ENCODE data around the gene PRPSAP1.

Gene PRPSAP1

DNA sequence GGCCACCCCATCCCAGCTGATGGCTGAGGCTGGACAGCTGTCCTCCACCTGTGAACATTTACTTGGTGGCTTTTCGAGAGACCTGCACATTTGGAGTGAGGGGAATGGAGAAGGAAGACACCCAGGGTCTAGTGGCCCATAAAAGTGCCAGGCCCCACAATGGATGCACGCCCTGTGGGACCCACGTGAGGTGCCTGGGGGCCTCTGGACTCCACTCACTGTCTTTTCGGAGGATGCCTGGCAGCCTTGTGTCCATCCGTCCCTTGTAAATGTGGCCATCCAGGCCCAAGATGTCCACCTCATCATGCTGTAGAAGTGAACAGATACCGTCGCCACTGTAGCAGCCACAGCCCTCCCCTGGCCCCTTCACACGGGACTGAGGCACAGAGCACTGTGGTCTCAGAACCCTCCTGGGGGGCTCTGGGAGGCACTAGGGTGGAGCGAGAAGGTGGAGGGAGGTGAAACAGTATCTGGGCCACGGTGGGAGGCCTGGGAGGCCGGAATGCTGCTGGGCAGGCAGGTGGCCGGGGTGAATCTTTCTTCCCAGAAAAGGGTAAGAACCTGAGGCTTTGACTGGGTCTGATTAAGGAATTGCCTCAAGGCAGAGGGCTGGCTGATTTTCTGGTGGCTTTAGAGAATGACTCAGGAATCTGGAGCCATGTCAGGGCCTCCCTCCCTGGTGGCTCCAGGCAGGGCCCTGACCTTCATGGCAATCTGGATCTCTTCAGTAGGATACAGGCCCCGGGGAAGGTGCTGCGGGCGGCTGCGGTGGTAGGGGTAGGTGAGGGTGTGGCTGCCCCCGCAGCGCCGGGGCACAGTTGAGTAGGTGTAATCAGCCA is 77.0 kb downstream of the PRPSAP1 start:
- DNase-seq: no peak

DNA sequence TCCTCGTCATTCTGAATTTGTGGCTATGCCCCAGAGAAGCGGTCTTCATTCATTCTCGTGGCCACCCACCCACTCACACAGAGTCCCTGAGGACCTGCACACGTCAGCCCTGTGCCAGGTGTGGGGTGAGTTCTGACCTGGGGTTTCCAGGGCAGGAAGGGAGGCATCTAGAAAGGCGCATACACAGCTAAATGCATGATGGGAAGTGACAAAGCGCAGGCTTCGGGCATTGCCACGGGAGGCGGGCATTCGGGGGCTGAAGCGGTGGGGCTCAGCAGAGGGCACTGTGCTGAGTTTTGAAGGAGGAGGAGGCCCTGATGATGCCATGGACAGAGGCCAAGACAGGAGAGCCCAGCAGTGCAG is 77.7 kb downstream of the PRPSAP1 start:
- DNase-seq: no peak

GRCh38 chr17:76275382-76276068 is 78.2 kb downstream of the PRPSAP1 start:
- no peak for DNase-seq

DNA sequence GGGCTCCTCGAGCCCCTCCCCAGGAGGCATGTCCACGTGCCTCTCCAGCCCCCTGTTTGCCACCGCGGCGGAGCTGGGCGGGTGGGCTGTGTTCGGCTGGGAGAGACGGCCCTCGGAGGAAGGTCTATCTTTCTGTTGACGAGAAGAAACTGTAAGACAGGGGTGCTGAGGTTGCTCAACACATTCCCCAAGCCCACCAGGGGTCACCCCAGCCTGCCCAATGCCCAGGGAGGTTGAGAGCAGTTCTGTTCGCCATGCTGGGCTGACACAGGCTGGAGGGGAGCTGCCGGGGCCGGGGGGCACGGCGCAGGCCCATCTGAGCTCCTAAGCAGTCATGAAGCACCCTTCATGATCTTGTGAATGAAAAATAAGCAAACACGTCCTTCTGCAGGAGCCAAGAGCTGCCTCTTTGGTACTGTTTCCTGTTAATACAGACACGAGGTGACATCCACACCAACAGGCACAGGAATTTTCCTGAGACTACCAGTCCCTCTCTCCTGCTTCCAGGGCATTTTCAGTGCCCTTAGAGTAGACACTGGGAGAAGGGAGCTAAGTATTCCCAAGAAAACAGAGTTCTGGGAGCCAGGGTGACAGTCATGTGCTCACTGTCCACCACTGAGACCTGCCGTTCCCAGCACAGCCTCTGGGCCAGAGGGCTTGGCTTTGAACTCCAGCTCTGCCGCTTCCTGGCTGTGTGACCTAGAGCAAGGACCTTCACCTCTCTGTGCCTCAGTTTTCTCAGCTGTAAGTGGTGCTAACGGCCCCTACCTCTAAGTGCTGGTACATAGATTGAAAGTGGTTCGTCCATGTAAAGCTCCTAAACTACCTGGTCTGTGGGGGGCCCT is 79.4 kb downstream of the PRPSAP1 start:
- no peak for DNase-seq

- DNase-seq: no peak
Observed at GRCh38 chr17:76273445-76274111, 80.1 kb downstream of the PRPSAP1 start.

DNA sequence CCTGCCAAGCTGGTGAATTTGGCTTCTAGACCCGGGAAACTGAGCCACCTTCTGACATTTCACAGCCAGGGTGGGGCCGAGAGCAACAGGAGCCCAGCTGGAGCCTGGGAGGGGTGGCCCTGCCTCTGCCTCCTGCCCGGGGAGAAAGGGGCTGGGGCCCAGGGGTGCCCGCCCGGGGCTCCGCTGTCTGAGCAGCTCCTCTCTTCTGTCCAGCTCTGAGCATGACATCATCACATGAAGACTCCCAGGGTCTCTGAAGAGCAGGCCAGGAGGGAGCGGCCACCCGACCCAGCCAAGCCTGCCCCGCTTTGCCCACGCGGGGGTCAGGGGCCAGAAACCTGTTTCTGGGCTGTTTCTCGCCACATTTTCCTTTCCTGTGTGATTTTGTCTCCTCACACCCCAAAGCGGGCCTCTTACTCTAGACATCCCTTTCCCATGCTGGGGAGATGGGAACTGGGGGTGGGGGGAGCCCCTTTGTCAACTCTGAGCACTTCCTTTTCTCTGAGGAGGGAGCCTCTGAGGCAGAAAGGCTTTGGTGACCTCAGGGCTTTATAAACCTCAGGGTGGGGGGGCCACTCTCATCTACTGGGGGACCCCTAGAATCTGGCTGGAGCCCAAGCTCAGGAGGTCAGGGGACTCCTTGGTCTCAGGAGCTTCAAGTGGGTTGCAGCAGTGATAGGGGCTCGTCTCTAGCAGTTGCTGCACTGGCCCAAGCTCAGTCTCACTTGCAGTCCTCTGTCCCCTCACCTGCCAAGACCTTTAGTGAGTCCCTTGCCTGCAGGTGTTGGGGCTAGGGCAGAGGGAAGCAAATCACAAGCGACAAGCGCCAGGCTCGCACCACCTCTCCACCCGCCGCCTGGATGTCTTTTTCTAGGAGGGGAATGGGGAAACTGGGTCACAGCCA is 80.9 kb downstream of the PRPSAP1 start:
- peak; percentile 56 for DNase-seq

GRCh38 chr17:76271669-76272540 is 81.8 kb downstream of the PRPSAP1 start:
- peak; percentile 81 for DNase-seq

GRCh38 chr17:76270770-76271668 is 82.7 kb downstream of the PRPSAP1 start:
- peak; percentile 43 for DNase-seq

- DNase-seq: no peak
Observed at GRCh38 chr17:76270127-76270592, 83.6 kb downstream of the PRPSAP1 start.

DNA sequence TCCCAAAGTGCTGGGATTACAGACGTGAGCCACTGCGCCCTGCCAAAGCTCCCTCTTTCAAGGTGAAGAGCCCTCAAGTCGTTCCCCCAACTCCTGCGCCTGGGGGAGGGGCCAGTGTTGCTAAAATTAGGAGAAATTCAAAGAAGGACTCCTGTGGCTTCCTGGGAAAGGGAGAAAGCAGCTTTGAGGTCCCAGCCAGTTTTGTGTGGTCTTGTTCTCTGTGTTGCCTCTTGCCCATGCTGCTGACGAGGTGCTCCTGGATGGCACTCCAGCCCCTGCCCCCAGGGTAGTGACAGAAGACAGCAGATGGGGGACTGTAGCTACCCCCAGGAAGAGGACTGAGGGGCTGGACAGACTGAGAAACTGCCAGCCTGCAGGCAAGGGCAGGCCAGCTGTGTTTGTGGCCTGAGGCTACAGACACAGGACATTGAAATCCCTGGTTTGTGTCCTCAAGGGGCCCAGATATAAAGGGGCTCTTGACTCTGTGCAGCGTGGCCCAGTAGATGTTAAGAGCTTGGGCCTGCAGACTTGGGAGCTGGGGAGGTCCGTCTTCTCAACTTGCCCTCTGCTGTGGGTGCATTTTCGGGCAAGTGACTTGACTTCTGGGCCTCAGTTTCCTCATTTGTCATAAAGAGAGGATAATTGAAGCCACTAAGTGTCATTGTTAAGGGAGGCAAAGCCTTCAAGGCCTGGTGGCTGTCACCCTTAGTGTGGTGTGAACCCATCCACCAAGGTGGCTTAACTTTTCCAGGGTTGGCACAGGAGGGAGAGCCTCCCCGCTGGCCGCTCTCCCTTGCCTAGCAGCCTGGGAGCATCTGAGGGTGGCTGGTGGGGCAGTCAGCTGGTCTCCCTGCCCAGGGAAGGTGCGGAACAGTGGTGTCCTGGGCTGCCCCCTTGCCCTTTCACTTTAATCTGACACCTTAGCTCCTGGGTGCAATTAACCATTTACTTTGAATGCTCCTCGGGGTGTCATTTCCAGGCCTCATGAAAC is 84.4 kb downstream of the PRPSAP1 start:
- no peak for DNase-seq

DNA sequence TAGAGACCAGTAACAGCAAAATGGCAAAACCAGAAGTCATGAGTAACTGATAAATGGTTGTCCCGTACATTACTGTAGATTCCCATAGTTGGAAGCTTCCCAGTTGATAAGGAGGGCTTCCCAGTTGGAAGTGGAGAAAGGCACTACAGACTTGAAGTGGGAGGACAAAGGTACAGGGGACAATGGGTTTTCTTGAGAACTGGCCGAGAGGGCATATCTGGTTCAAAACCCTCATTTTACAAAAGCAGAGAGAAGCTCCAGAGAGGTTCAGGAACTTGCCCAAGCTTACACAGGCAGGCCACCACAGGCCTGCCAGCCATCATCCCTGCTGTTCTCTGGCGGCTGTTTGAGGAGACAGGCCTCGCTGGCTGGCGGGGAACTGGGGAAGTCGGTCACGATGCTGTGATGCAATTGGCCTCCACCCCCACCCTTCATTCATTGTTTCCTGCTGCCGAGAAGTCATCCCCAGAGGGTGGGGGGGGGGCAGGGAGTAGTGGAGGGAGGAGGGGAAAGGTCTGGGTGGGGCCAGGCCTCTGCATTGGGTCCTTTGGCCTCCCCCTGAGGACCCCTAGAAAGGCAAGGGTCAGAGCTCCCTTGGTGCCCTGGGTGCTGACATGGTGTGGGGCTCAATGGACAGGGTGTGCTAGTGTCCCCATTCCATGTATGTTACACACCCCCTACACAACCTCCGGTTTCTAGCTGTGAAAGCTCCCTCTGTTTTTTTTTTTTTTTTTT is 85.5 kb downstream of the PRPSAP1 start:
- DNase-seq: peak; percentile 90

DNA sequence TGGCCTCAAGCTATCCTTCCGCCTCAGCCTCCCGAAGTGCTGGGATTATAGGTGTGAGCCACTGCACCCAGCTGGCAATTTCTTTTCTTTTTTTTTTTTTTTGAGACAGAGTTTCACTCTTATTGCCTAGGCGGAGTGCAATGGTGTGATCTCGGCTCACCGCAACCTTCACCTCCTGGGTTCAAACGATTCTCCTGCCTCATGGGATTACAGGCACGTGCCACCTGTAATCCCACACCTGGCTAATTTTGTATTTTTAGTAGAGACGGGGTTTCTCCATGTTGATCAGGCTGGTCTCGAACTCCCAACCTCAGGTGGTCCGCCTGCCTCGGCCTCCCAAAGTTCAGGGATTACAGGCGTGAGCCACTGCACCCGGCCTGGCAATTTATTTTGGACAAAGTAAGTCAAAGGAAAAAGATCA is 86.1 kb downstream of the PRPSAP1 start:
- DNase-seq: peak; percentile 57

GRCh38 chr17:76267051-76267576 is 86.6 kb downstream of the PRPSAP1 start:
- DNase-seq: no peak

- peak; percentile 50 for DNase-seq
Observed at GRCh38 chr17:76266244-76266938, 87.3 kb downstream of the PRPSAP1 start.

GRCh38 chr17:76265624-76266243 is 88.0 kb downstream of the PRPSAP1 start:
- peak; percentile 62 for DNase-seq
